ENCODE measurements around the gene RAB39A. TPM values are rescaled to one million over a fixed set of nuclear protein-coding genes. Genes with fewer than 3 reads are reported as not detected.
"Not testable (repeated sequence)": the region's sequence is repeated elsewhere in the genome, so short reads cannot be mapped to it uniquely, and the experiment has no call there.

RAB39A gene
- 1 to 10 TPM in 1 of 4 donors, under 1 TPM in 3; 0.48 to 1.1 (median 0.54) TPM for polyA plus RNA-seq (ENCODE audit: insufficient read length in 4 of 4)

- DNase-seq (ENCODE audit: low read depth in 4 of 4, low spot score in 2 of 4): peak; percentile 27 to 66 (median 48)
Measured at GRCh38 chr11:107928046-107928766, at the start of gene RAB39A. TSS of gene RAB39A (plus strand) at chr11:107928448. CDS start at chr11:107928569, 121 bp downstream.

- DNase-seq (ENCODE audit: low read depth in 4 of 4, low spot score in 2 of 4): not testable (repeated sequence)
Measured at GRCh38 chr11:107881471-107881870, 46.8 kb upstream of the RAB39A start.

GRCh38 chr11:107882095-107882820 is 46.0 kb upstream of the RAB39A start:
- DNase-seq (ENCODE audit: low read depth in 4 of 4, low spot score in 2 of 4): no peak

- DNase-seq (ENCODE audit: low read depth in 4 of 4, low spot score in 2 of 4): no peak
Measured at GRCh38 chr11:107898270-107898669, 30.0 kb upstream of the RAB39A start.

- DNase-seq (ENCODE audit: low read depth in 4 of 4, low spot score in 2 of 4): no peak
Measured at GRCh38 chr11:107908211-107908610, 20.0 kb upstream of the RAB39A start.

DNA sequence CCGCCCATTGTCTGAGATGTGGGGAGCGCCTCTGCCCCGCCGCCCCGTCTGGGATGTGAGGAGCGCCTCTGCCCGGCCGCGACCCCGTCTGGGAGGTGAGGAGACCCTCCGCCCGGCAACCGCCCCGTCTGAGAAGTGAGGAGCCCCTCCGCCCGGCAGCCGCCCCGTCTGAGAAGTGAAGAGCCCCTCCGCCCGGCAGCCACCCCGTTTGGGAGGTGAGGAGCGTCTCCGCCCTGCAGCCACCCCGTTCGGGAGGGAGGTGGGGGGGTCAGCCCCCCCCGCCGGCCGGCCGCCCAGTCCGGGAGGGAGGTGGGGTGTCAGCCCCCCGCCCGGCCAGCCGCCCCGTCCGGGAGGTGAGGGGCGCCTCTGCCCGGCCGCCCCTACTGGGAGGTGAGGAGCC is 15.8 kb upstream of the RAB39A start:
- DNase-seq (ENCODE audit: low read depth in 4 of 4, low spot score in 2 of 4): not testable (repeated sequence)

- DNase-seq (ENCODE audit: low read depth in 4 of 4, low spot score in 2 of 4): no peak
Measured at GRCh38 chr11:107915229-107915628, 13.0 kb upstream of the RAB39A start.

GRCh38 chr11:107916671-107917241 is 11.5 kb upstream of the RAB39A start:
- DNase-seq (ENCODE audit: low read depth in 4 of 4, low spot score in 2 of 4): no peak

GRCh38 chr11:107921997-107922396 is 6.3 kb upstream of the RAB39A start:
- no peak for DNase-seq (ENCODE audit: low read depth in 4 of 4, low spot score in 2 of 4)

DNA sequence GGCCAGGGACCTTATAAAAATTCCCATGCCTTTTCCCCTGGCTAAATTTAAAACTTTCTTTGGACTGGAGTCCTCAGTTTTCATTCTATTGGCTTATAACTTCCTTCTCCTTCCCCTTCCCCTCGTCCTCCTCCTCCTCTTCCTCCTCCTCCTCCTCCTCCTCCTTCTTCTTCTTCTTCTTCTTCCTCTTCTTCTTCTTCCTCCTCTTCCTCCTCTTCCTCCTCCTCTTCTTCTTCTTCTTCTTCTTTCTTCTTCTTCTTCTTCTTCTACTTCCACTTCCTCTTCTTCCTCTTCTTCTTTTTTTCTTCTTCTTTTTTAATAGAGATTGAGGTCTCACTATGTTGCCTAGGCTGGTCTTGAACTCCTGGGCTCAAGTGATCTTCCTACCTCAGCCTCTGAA is 4.7 kb upstream of the RAB39A start:
- not testable (repeated sequence) for DNase-seq (ENCODE audit: low read depth in 4 of 4, low spot score in 2 of 4)

- DNase-seq (ENCODE audit: low read depth in 4 of 4, low spot score in 2 of 4): no peak
Measured at GRCh38 chr11:107924306-107924705, 3.9 kb upstream of the RAB39A start.

DNA sequence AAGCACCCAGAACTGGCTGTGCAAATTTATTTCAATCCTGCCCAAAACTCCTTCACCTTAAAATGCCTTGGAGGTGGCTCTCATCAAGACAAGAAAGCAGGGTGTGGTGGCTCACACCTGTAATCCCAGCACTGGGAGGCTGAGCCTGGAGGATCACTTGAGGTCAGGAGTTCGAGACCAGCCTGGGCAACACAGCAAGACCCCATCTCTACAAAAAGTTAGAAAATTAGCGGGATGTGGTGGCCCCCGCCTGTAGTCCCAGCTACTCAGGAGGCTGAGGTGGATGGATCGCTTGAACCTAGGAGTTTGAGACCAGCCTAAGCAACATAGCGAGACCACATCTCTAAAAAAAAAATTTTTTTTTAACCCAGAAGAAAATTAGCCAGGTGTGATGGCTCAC is 689 bp upstream of the RAB39A start:
- no peak for DNase-seq (ENCODE audit: low read depth in 4 of 4, low spot score in 2 of 4)

GRCh38 chr11:107928767-107929507 is 689 bp downstream of the RAB39A start:
- DNase-seq (ENCODE audit: low read depth in 4 of 4, low spot score in 2 of 4): peak in 1 of 4 donors; percentile 4

GRCh38 chr11:107929611-107930200 is 1.5 kb downstream of the RAB39A start:
- DNase-seq (ENCODE audit: low read depth in 4 of 4, low spot score in 2 of 4): no peak

- no peak for DNase-seq (ENCODE audit: low read depth in 4 of 4, low spot score in 2 of 4)
Measured at GRCh38 chr11:107931206-107931605, 3.0 kb downstream of the RAB39A start.

GRCh38 chr11:107947904-107948303 is 19.7 kb downstream of the RAB39A start:
- no peak for DNase-seq (ENCODE audit: low read depth in 4 of 4, low spot score in 2 of 4)

DNA sequence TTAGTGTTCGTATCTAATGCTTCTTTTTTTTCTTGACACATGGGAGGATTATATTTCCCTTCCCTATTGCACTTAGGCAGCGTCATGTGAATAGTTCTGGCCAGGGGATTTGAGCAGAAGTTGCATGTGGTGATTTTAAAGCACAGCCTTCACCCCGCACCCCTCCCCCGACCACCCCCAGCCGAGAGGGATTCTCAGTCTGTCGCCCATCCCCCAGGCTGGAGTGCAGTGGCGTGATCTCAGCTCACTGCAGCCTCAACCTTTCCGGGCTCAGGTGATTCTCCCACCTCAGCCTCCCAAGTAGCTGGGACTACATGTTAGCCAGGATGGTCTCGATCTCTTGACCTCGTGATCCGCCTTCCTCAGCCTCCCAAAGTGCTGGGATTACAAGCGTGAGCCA is 20.1 kb downstream of the RAB39A start:
- not testable (repeated sequence) for DNase-seq (ENCODE audit: low read depth in 4 of 4, low spot score in 2 of 4)

GRCh38 chr11:107951155-107951554 is 22.9 kb downstream of the RAB39A start:
- no peak for DNase-seq (ENCODE audit: low read depth in 4 of 4, low spot score in 2 of 4)

DNA sequence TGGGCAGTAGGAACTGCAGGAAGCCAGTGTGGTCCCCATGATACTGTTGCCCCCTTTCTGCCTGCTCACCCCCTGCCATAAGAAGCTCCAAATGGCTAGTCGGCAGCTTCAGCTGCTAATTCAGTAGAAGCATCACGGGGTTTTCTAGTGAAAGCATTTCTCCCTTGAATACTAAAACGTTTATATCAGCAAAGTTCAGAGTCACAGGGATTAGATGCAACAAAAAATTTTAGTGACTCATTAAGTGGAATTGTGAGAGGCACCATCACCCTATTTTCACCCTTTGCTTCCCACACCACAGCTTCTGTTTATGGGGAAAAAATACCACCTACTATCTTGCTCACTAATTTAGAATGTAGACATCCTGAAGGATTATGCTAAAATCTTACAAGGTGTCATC is 25.2 kb downstream of the RAB39A start:
- DNase-seq (ENCODE audit: low read depth in 4 of 4, low spot score in 2 of 4): no peak

DNA sequence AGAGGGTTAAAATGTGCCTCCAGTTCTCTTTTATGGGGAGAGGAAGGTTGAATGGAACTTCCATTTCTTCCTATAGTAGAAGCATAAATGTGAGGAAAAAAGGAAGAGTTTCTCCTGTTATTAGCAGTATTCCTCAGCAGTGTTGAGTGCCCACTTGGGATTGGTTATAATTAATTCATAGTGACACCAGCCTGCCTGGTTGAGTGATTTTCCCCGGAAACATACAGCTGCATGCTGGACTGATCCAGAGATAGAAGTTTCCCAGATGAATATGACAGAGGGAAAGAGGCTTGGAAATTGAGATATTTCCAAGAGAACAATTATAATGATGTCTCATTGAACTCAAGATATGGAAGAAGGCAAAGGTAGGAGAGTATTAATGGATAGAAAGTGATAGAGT is 28.3 kb downstream of the RAB39A start:
- no peak for DNase-seq (ENCODE audit: low read depth in 4 of 4, low spot score in 2 of 4)

Measured in left renal cortex interstitium (tissue), 4 donors.